GM12875 (cell line): ENCODE results near the gene ATP6V0D1.

ENCODE experiments used
- H3K4me3 ChIP-seq: one replicate; pipeline ENCODE4 v1.5.1; 2011; ENCODE audit warnings: low read depth, low read length, control low read depth
- TF ChIP-seq, protein P1 (sequence below): IDR thresholded peaks from 2 replicates; pipeline ENCODE4 v1.5.1; 2011; ENCODE audit warnings: low read depth, mild to moderate bottlenecking, control low read depth, inconsistent platforms, low read length, moderate library complexity, borderline replicate concordance; ENCODE audit not compliant: insufficient read depth

The ATP6V0D1 gene

DNA sequence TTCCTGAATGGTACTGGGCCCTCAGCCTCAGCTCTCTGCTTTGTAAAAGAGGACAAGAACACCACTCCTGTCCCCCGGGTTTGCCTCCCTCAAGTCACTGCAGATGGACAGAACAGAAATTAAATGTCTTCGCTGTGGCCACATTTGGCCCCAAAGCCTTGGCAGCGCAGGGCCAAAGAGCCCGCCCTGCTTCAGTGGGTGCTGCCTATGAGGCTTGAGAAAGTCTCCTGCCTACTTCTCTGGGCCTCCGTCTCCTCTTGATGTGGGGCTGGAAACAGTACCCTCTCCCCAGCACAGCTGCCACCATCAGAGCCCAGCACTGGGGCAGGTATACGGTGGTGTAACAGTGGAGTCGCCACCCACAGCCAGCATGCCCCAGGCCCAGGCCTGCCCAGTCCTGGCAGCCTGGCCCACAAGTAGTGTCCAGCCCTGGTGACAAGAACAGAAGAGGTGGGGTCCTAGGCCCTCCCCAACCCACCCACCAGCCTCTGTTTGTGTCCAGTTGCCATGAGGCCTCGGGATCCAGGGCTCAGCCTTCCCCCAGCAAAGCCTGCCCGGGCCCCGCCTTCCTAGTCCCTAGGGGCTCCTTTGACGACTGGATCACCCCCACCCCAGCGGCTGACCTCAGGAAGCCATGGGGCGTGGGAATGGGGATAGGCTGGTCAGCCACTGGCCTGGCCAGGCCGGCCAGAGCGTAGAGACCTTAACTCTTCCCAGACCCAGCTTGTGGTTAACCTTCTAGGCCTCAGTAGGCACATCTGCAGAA, 83.7 kb downstream of the ATP6V0D1 start:
- H3K4me3 ChIP-seq = no peak overlapping the region
- TF ChIP-seq, protein P1, sequence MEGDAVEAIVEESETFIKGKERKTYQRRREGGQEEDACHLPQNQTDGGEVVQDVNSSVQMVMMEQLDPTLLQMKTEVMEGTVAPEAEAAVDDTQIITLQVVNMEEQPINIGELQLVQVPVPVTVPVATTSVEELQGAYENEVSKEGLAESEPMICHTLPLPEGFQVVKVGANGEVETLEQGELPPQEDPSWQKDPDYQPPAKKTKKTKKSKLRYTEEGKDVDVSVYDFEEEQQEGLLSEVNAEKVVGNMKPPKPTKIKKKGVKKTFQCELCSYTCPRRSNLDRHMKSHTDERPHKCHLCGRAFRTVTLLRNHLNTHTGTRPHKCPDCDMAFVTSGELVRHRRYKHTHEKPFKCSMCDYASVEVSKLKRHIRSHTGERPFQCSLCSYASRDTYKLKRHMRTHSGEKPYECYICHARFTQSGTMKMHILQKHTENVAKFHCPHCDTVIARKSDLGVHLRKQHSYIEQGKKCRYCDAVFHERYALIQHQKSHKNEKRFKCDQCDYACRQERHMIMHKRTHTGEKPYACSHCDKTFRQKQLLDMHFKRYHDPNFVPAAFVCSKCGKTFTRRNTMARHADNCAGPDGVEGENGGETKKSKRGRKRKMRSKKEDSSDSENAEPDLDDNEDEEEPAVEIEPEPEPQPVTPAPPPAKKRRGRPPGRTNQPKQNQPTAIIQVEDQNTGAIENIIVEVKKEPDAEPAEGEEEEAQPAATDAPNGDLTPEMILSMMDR = no peak

DNA sequence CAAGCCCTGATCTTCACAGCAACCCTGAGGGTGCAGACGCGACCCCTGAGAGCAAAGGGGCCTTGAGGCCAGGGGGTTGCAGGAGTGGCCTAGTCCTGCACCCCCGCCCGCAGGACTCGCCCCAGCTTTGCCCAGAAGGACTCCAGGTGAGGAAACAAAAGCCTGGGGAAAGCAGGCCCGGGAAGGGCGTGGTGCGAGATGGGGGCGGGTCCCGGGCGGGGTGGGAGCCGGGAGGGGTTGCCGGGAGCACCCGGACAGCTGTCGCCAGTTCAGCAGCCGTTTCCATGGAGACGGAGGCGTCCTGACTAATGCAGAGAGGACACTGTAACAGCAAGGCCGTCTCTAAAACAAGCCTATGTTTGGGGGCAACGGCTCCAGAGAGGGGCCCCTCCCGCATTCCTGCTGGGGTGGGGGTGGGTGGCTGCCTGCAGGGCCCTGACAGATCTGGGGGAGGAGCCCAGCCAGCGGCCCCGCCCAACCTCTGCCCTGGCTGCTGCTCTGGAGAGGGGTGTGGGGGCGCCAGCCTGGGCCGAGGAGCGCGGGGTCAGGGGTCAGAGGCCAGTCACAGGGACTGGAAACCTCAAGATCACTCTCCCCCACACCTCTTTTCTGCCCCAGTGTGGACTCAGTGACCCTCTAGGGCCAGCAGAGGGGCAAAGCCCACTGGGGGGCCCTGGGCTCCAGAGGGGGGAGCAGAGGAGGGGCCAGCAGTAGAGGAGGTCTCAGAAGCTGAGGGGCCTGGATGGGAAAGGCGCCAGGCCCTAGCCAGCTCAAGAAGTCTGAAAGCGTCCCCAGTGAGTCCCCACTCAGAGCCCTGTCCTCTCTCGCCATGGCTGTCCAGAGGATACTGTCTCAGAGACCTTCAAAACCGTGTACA, 84.6 kb downstream of the ATP6V0D1 start:
- TF ChIP-seq, protein P1 = no peak

DNA sequence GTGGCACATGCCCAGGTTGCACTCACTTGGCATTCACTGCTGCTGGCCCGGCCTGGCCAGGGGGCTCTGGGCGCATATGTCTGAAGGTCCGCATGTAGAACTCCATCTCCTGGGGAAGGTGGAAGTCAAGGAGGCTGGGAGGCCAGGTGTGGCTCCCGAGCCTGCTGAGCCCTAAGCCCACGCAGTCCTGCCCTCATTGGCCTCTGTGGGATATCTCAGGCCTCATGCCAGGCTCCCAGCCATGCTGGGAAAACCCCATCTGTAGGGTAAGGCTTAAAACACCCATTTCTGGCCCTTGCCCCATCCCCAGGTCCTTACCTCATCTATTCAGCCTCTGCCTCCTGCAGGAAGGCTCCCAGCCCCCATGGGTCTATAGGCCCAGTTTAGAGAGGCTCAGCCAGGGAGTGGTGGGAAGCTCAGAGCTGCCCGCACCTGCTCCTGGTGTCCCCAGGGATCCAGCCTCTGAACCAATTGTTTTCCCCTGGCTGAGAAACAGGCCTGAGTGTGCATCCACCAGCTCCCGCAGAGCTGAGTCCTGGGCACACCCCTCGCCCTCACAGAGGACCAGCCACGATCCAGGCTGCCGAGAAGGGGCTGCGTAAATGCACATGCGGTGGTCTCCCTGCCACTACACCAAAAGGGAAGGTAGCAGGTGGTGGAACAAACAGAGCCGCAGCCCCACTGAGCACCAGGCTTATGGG, 85.3 kb downstream of the ATP6V0D1 start:
- no peak overlapping the region for H3K4me3 ChIP-seq

More for the DNA sequence above, 84.6 kb downstream of the ATP6V0D1 start:
- no peak overlapping the region for H3K4me3 ChIP-seq

DNA sequence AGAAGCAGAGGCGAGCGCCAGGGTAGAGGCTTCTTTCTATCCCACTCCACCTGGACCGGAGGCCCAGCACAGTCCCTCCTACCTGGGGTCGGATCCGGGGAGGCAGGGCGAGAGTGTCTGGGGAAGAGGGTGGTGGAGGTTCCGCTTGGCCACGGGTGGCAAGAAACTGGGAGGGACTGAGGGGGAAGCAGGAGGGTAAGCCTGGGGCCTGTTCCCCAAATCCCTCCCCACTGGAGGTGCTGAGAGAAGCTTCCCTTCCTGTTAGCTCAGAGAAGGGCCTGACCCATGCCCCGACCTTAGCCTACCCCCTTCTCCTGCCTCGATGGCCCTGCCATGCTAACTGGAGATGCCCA, 85.9 kb downstream of the ATP6V0D1 start:
- H3K4me3 ChIP-seq = no peak overlapping the region
- TF ChIP-seq, protein P1 = no peak

More for the DNA sequence above, 85.3 kb downstream of the ATP6V0D1 start:
- TF ChIP-seq, protein P1 = no peak

DNA sequence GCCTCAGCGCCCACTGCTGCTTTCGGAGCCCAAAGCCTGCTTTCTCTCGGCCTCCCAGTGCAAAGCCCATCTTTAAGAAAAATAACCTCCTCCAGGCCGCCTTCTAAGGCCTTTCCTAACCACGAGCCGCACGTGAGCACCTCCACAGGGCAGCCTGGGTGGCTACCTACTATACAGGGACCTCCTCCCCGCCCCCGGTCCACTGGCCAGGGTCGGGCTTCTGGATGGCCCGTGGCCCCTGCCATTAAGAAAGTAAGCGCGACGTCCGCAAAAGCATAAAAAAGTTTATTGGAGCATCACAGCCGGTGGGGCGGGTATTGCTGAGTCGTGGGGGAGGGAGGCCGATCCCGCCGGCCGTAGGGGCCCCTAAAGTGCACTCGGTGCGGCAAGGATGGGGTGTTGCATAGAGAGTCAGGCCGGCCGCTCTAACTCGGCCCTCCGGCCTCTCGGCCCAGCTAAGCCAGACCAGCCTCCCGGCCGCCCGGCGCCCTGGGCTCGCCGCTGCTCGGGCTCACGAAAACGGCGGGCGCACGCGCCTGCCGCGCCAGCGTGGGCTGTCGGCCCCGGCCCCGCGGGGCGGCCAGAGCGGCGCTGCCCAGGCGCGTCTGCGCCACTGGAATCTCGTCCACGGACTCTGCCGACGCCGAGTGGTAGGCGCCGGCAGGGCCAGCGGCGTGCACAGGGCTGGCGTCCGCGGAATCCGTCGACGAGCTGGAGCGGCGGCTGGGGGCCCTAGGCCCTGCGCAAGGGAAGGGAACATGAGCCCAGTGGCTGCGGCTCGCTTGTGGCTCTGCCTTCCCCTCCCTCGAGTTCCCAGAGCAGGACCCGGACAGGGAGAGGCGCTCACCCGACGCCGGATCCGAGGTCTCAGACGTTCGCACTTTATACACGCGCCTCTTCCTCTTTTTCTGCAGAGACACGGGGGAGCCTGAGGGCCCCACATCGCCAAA, 86.5 kb downstream of the ATP6V0D1 start:
- no peak overlapping the region for H3K4me3 ChIP-seq
- TF ChIP-seq, protein P1 = no peak

DNA sequence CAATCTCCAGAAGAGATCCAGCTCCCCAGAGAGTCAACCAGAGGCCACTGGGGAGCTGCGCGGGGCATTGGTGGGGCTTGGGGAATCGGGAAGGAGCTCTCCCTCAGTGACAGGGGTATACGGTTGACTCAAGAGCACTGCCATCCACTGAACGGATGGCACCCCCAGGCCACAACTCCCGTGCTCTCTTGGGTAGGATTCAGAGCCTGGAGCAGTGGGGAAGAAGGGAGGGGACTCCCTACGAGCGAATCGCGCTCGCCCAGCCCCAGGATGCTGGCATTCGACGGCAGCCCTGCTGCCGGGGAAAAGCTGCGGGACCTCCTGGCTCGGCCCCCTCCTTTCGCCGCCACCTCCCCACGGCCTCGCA, 87.2 kb downstream of the ATP6V0D1 start:
- H3K4me3 ChIP-seq = no peak overlapping the region
- TF ChIP-seq, protein P1 = no peak
